Naive thymus-derived CD4-positive, alpha-beta T cell (primary cell): ENCODE results near the gene AKAP13. TPM values are rescaled to one million over a fixed set of nuclear protein-coding genes. Genes with fewer than 3 reads are reported as not detected.
A peak's percentile ranks its signal among the peaks of the same experiment; 100 is the strongest.

Experiments
- ATAC-seq: fragments of 150-1000 bp; cut with Tn5 transposase; 2 replicates; pipeline ENCODE4 v1.10.0; 2021; ENCODE audit warnings: mild to moderate bottlenecking, moderate library complexity
- CTCF ChIA-PET: fragments of 350-600 bp; sonication (Branson Sonifier 250); formaldehyde crosslinking; loops from one replicate; lab custom pipeline; 2021; ENCODE audit warnings: antibody characterized with exemption; lab: Charles Lee
- POLR2A ChIA-PET: fragments of 350-600 bp; sonication (Branson Sonifier 250); formaldehyde crosslinking; loops from one replicate; lab custom pipeline; 2021; ENCODE audit warnings: antibody characterized with exemption, inconsistent platforms; lab: Charles Lee
- DNase-seq, 9 donors: peaks; one replicate each; pipeline versions ENCODE4 v3.0.0 to v3.0.0-alpha.2; 2020 to 2022; ENCODE audit warnings: mixed read lengths in 1 of 9
- H3K27ac ChIP-seq: one replicate; pipeline ENCODE4 v1.7.0; 2013; ENCODE audit warnings: mild to moderate bottlenecking, low read depth, low read length, moderate library complexity
- H3K27me3 ChIP-seq, 2 donors: one replicate each; pipeline ENCODE4 v1.7.0; 2013; ENCODE audit warnings: low read length in 2 of 2, mild to moderate bottlenecking in 2 of 2, moderate library complexity in 2 of 2; ENCODE audit not compliant: control insufficient read depth in 2 of 2, insufficient read depth in 2 of 2
- H3K36me3 ChIP-seq, 3 experiments: 1 replicate in 2 of 3; 2 replicates in 1 of 3; pipeline ENCODE4 v1.7.0; 2013; ENCODE audit warnings: low read length in 3 of 3, mild to moderate bottlenecking in 3 of 3, moderate library complexity in 1 of 3; ENCODE audit not compliant: insufficient read depth in 3 of 3, control insufficient read depth in 2 of 3
- H3K4me1 ChIP-seq, 2 donors: one replicate each; pipeline ENCODE4 v1.7.0; 2013; ENCODE audit warnings: low read length in 2 of 2, mild to moderate bottlenecking in 2 of 2, moderate library complexity in 1 of 2; ENCODE audit not compliant: control insufficient read depth in 2 of 2, insufficient read depth in 2 of 2
- H3K4me3 ChIP-seq: 2 replicates; pipeline ENCODE4 v1.7.0; 2013; ENCODE audit warnings: mild to moderate bottlenecking, low read length
- H3K9me3 ChIP-seq, 3 experiments: 1 replicate in 2 of 3; 2 replicates in 1 of 3; pipeline ENCODE4 v1.7.0; 2013; ENCODE audit warnings: low read length in 3 of 3; ENCODE audit not compliant: control insufficient read depth in 2 of 3
- H3K27ac Mint-ChIP-seq, 9 donors: one replicate each; pipeline ENCODE4 v1.8.0; 2020 to 2022; ENCODE audit warnings: mixed read lengths in 9 of 9, mild to moderate bottlenecking in 8 of 9, moderate library complexity in 5 of 9, inconsistent platforms in 2 of 9
- H3K27me3 Mint-ChIP-seq, 5 donors: one replicate each; pipeline ENCODE4 v1.8.0; 2021 to 2022; ENCODE audit warnings: mixed read lengths in 5 of 5, mild to moderate bottlenecking in 1 of 5
- H3K36me3 Mint-ChIP-seq, 5 donors: one replicate each; pipeline ENCODE4 v1.8.0; 2020 to 2022; ENCODE audit warnings: mixed read lengths in 5 of 5, mild to moderate bottlenecking in 3 of 5, inconsistent platforms in 1 of 5
- H3K4me1 Mint-ChIP-seq, 7 donors: one replicate each; pipeline ENCODE4 v1.8.0; 2020 to 2022; ENCODE audit warnings: mixed read lengths in 7 of 7, mild to moderate bottlenecking in 3 of 7, inconsistent platforms in 1 of 7
- H3K4me3 Mint-ChIP-seq, 10 donors: one replicate each; pipeline ENCODE4 v1.8.0; 2020 to 2022; ENCODE audit warnings: mild to moderate bottlenecking in 10 of 10, mixed read lengths in 10 of 10, moderate library complexity in 6 of 10, inconsistent platforms in 2 of 10
- H3K9me3 Mint-ChIP-seq, 11 donors: one replicate each; pipeline ENCODE4 v1.8.0; 2020 to 2022; ENCODE audit warnings: mixed read lengths in 11 of 11, mild to moderate bottlenecking in 4 of 11, inconsistent platforms in 1 of 11, moderate library complexity in 1 of 11
- intact Hi-C, 2 donors: fragments of 100-400 bp; cut with micrococcal nuclease; formaldehyde crosslinking; loops; one replicate each; pipeline ENCODE4 v1.15.1; 2023
- polyA plus RNA-seq, 2 donors: library from polyadenylated mRNA; unstranded; fragments of 300-500 nt; fragmentation: Illumina TruSeq; gene quantifications; one replicate each; pipeline ENCODE4 v1.2.3, GENCODE V29; 2021
- total RNA-seq, 6 experiments: library from RNA in 5 of 6; stranded (reverse) in 5 of 6; gene quantifications; 1 replicate in 5 of 6; 2 replicates in 1 of 6; pipeline ENCODE4 v1.2.3 and lab custom pipeline; 2021 to 2026

The AKAP13 gene
- total and polyA plus RNA-seq, 7 experiments from 2014 or later, result 108 to 400 (median 231) TPM

- peaks cover 0 to 3% (median 0%) of the 10 kb centered on the region in 5 donors for H3K36me3 Mint-ChIP-seq
- DNase-seq, result no peak
- peaks cover 0 to 9% (median 0%) of the 10 kb centered on the region in 5 donors for H3K27me3 Mint-ChIP-seq
- intact Hi-C loops, result no loop called here
- no peak for ATAC-seq
- no peaks in the 10 kb centered on the region for H3K36me3 ChIP-seq
- no peaks in the 10 kb centered on the region for H3K27me3 ChIP-seq
- ChIA-PET CTCF (no interaction called here), POLR2A (no interaction called here)
- no peaks in the 10 kb centered on the region for H3K4me1 ChIP-seq
- no peak overlapping the region for H3K4me3 Mint-ChIP-seq
- H3K27ac ChIP-seq, result no peak overlapping the region
- no peaks in the 10 kb centered on the region for H3K9me3 Mint-ChIP-seq
- H3K4me3 ChIP-seq, result no peak overlapping the region
- no peaks in the 10 kb centered on the region for H3K9me3 ChIP-seq
- H3K27ac Mint-ChIP-seq, result peak overlapping the region in 1 of 9 donors; percentile 38
- peaks cover 0 to 28% (median 10%) of the 10 kb centered on the region in 7 donors for H3K4me1 Mint-ChIP-seq
These were observed 14.4 kb upstream of the AKAP13 start for GRCh38 chr15:85365980-85366379.

DNA sequence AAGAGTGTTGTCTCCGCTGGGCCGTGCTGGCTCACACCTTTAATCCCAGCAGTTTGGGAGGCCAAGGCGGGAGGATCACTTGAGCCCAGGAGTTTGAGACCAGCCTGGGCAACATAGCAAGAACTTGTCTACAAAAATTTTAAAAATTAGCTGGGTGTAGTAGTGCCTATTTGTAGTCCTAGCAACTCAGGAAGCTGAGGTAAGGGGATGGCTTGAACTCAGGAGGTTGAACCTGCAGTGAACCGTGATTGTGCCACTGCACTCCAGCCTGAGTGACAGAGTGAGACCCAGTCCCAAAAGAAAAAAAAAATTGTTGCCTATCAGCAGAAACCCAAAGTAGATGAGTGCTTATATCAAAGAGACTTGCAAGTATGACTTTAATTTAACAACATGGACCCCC lies 12.7 kb upstream of the AKAP13 start:
- peak in 2 of 9 donors; percentile 10 to 23 for DNase-seq
- ATAC-seq, result no peak
- ChIA-PET CTCF (interaction anchor here (0.9 to 1.4 kb wide), 2 partner anchors 30 to 47 kb away, joined by 3 read pairs; no protein-coding TSS in a partner anchor), POLR2A (interaction anchor here (0.7 to 2.8 kb wide), 2 partner anchors 12 to 330 kb away, joined by 3 to 11 read pairs; partner anchors contain the start of gene AKAP13)
- H3K9me3 Mint-ChIP-seq, result no peaks in the 10 kb centered on the region
- H3K27ac Mint-ChIP-seq, result peak overlapping the region in 7 of 9 donors; percentile 7 to 74 (median 60)
- peak overlapping the region in 3 of 10 donors; percentile 13 to 44 (median 19) for H3K4me3 Mint-ChIP-seq
- Histone ChIP-seq H3K4me1 (no peaks in the 10 kb centered on the region), H3K27ac (no peak overlapping the region), H3K36me3 (no peaks in the 10 kb centered on the region), H3K27me3 (no peaks in the 10 kb centered on the region), H3K4me3 (no peak overlapping the region), H3K9me3 (no peaks in the 10 kb centered on the region)
- peaks cover 0 to 21% (median 10%) of the 10 kb centered on the region in 7 donors for H3K4me1 Mint-ChIP-seq
- intact Hi-C loops, result no loop called here
- peaks cover 0 to 6% (median 0%) of the 10 kb centered on the region in 5 donors for H3K27me3 Mint-ChIP-seq
- peaks cover 0 to 3% (median 0%) of the 10 kb centered on the region in 5 donors for H3K36me3 Mint-ChIP-seq

DNA sequence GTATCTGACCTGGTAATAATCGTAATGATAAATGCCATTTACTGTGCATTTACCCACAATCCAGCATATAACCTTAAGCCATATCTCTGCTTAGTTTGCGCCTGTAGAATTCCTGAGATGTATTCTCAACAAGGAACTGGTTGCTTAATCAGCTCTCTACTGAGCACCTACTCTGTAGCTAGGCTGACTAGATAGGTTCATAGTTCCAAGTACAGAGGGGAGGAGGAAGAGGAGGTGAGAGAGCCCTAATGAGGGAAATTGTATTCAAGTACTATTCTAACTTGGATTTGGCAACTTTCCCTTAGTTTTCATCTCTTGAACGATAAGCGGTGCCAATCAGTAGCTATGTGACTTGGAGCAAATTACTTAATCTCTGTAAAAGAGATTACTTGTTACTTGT lies 5.6 kb upstream of the AKAP13 start:
- peaks cover 0 to 4% (median 0%) of the 10 kb centered on the region in 5 donors for H3K36me3 Mint-ChIP-seq
- CTCF ChIA-PET, result no interaction called here
- POLR2A ChIA-PET, result no interaction called here

DNA sequence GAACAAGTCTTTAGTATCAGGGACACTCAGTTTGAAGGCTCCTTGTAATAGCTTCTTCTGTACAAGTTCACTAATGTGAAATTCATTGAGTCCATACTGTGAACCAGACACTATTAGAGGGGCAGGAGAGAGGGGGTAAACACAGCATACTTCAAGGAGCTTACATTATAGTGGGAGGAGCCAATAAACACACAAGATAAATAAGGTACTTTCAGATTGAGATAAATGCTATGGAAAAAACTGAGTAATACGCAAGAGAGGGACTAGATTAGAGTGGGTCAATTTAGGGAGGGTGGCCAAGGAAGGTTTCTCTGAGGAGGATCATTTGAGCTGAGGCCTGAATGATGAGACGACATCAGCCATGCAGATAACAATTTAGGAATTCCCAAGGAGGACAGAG lies 3.1 kb upstream of the AKAP13 start:
- Mint-ChIP-seq H3K9me3 (no peaks in the 10 kb centered on the region), H3K36me3 (peaks cover 0 to 6% (median 0%) of the 10 kb centered on the region in 5 donors), H3K27me3 (peaks cover 0 to 2% (median 0%) of the 10 kb centered on the region in 5 donors), H3K27ac (peak overlapping the region in 3 of 9 donors; percentile 8 to 59 (median 51)), H3K4me1 (peaks cover 9 to 43% (median 20%) of the 10 kb centered on the region in 7 donors), H3K4me3 (peak overlapping the region in 5 of 10 donors; percentile 3 to 44 (median 8))
- ATAC-seq (no peak), DNase-seq (no peak)
- Histone ChIP-seq H3K27me3 (no peaks in the 10 kb centered on the region), H3K36me3 (no peaks in the 10 kb centered on the region), H3K27ac (no peak overlapping the region), H3K9me3 (no peaks in the 10 kb centered on the region), H3K4me1 (peaks cover 0 to 9% of the 10 kb centered on the region in 2 donors), H3K4me3 (no peak overlapping the region)
- intact Hi-C loops, result no loop called here
- POLR2A ChIA-PET, result interaction anchor here (0.5 to 1.4 kb wide), 3 partner anchors 33 to 661 kb away, joined by 3 read pairs; partner anchors contain the start of gene SEC11A
- CTCF ChIA-PET, result interaction anchor here (2.4 kb wide), 1 partner anchor 47 kb away, joined by 6 read pairs; no protein-coding TSS in a partner anchor

More for the DNA sequence above, 5.6 kb upstream of the AKAP13 start:
- Mint-ChIP-seq H3K4me3 (no peak overlapping the region), H3K9me3 (no peaks in the 10 kb centered on the region), H3K4me1 (peaks cover 0 to 33% (median 12%) of the 10 kb centered on the region in 7 donors), H3K27ac (no peak overlapping the region), H3K27me3 (peaks cover 0 to 4% (median 0%) of the 10 kb centered on the region in 5 donors)
- Histone ChIP-seq H3K36me3 (no peaks in the 10 kb centered on the region), H3K27ac (no peak overlapping the region), H3K4me1 (no peaks in the 10 kb centered on the region), H3K4me3 (no peak overlapping the region), H3K9me3 (no peaks in the 10 kb centered on the region), H3K27me3 (no peaks in the 10 kb centered on the region)
- DNase-seq (no peak), ATAC-seq (no peak)
- intact Hi-C loops, result no loop called here

DNA sequence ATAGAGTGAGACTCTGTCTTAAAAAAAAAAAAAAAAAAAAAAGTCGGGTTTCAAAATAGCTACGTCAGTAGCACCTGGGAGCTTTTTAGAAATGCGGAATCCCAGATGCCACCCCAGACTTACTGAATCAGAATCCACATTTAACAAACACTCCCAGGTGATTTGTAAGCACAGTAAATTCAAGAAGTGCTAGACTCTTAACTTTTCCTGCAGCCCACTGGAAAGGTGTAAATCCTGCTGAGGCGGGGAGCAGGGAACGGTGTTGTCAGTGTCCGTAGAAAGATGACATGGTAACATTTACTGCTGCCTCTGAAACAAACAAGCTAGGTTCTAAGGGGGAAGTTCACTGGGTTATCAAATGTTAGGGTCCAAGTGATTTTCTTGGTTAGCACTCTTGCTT lies 2.4 kb upstream of the AKAP13 start:
- Mint-ChIP-seq H3K36me3 (peaks cover 0 to 6% (median 0%) of the 10 kb centered on the region in 5 donors), H3K27ac (no peak overlapping the region), H3K4me1 (peaks cover 15 to 50% (median 27%) of the 10 kb centered on the region in 7 donors), H3K9me3 (no peaks in the 10 kb centered on the region), H3K4me3 (peak overlapping the region in 1 of 10 donors; percentile 22), H3K27me3 (peaks cover 0 to 2% (median 0%) of the 10 kb centered on the region in 5 donors)
- DNase-seq (no peak), ATAC-seq (no peak)
- H3K9me3 ChIP-seq, result no peaks in the 10 kb centered on the region
- no peaks in the 10 kb centered on the region for H3K36me3 ChIP-seq
- ChIA-PET POLR2A (interaction anchor here (1.4 kb wide), 2 partner anchors 33 to 50 kb away, joined by 3 read pairs; no protein-coding TSS in a partner anchor), CTCF (interaction anchor here (2.4 kb wide), 1 partner anchor 47 kb away, joined by 6 read pairs; no protein-coding TSS in a partner anchor)
- H3K4me3 ChIP-seq, result no peak overlapping the region
- H3K27ac ChIP-seq, result no peak overlapping the region
- intact Hi-C loops, result no loop called here
- H3K27me3 ChIP-seq, result no peaks in the 10 kb centered on the region
- H3K4me1 ChIP-seq, result peaks cover 6 to 16% of the 10 kb centered on the region in 2 donors

DNA sequence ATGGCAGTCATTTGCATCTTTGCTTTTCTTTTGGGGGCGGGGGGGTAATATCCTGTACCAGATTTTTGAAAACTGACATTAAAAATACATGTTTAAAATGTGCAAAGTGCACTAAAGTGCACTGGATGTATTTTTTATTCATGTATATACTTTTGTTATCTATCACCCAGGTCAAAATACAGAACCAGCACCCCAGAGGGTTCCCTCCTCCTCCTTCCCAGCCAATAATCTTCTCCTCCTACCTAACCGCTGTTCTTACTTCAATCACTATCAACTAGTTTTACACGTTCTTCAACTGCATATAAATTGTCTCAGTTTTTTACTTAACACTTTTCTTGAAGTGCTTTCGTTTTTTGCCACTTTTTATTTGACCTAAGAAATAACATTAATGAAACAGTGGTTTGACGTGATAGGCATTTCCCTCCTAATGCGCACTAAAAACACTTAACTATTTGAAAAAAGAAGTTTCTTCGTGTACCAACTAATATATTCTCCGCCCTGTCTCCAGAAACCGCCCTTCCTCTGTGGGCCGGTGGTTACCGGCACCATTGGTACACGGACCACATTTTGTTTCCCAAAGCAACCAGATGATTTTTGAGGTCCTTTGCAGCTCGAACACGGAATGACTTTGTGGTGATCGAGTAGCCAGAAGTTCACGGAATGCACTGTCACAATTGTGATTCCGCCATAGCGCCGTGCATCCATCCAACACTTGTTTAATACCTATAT lies 836 bp upstream of the AKAP13 start:
- POLR2A ChIA-PET, result interaction anchor here (0.6 to 3.2 kb wide), 16 partner anchors 10 to 397 kb away, joined by 3 to 23 read pairs (median 4); no protein-coding TSS in a partner anchor
- intact Hi-C loops, result loop anchor here in 1 of 2 donors (1.0 to 10.0 kb wide), 9 partner anchors 34 to 415 kb away; partner anchors contain the start of genes KLHL25 and PDE8A
- H3K36me3 Mint-ChIP-seq, result peaks cover 0 to 10% (median 0%) of the 10 kb centered on the region in 5 donors
- CTCF ChIA-PET, result interaction anchor here (0.9 to 3.1 kb wide), 6 partner anchors 8 to 83 kb away, joined by 3 to 11 read pairs (median 6); no protein-coding TSS in a partner anchor
- H3K4me1 Mint-ChIP-seq, result peaks cover 24 to 63% (median 42%) of the 10 kb centered on the region in 7 donors
- H3K36me3 ChIP-seq, result no peaks in the 10 kb centered on the region
- peak; percentile 10 for ATAC-seq
- peak overlapping the region; percentile 79 for H3K27ac ChIP-seq
- no peaks in the 10 kb centered on the region for H3K27me3 ChIP-seq
- peak overlapping the region; percentile 62 for H3K4me3 ChIP-seq
- H3K27me3 Mint-ChIP-seq, result peaks cover 0 to 2% (median 0%) of the 10 kb centered on the region in 5 donors
- peak in 3 of 9 donors; percentile 7 to 55 (median 30) for DNase-seq
- H3K27ac Mint-ChIP-seq, result peak overlapping the region; percentile 83 to 96 (median 94)
- H3K9me3 ChIP-seq, result no peaks in the 10 kb centered on the region
- no peaks in the 10 kb centered on the region for H3K9me3 Mint-ChIP-seq
- H3K4me3 Mint-ChIP-seq, result peak overlapping the region; percentile 86 to 96 (median 92)
- peaks cover 16 to 23% of the 10 kb centered on the region in 2 donors for H3K4me1 ChIP-seq
